SK-N-MC (cell line): ENCODE data around the gene JAZF1.
"Not testable (repeated sequence)": the region's sequence is repeated elsewhere in the genome, so short reads cannot be mapped to it uniquely, and the experiment has no call there.

Experiments used
- DNase-seq: peaks from one replicate; pipeline ENCODE4 v3.0.0-alpha.2; 2011; ENCODE audit warnings: low read depth, low spot score
- H3K27ac ChIP-seq: fragments of 200-600 bp; sonication (generic); 2 replicates; pipeline ENCODE4 v1.5.1; 2016; ENCODE audit warnings: mixed run types
- H3K36me3 ChIP-seq: fragments of 200-600 bp; sonication (generic); 2 replicates; pipeline ENCODE4 v1.6.1; 2017; ENCODE audit warnings: antibody characterized with exemption, low read length, mixed read lengths; ENCODE audit not compliant: insufficient read depth
- H3K4me3 ChIP-seq: fragments of 200-600 bp; sonication (generic); 2 replicates; pipeline ENCODE4 v1.5.1; 2016
- H3K9ac ChIP-seq: fragments of 200-600 bp; sonication (generic); 2 replicates; pipeline ENCODE4 v1.8.0; 2017; ENCODE audit warnings: mixed run types, mixed read lengths; ENCODE audit not compliant: insufficient read length
- H3K9me3 ChIP-seq: fragments of 200-600 bp; sonication (generic); 2 replicates; pipeline ENCODE4 v1.6.1; 2017; ENCODE audit warnings: low read depth, mild to moderate bottlenecking, antibody characterized with exemption, low read length, moderate library complexity, mixed read lengths
- EZH2 ChIP-seq: fragments of 200-600 bp; sonication (generic); IDR thresholded peaks from one replicate; pipeline ENCODE4 v1.6.1; 2017; ENCODE audit warnings: antibody characterized with exemption
- FOXP2 ChIP-seq: optimal IDR thresholded peaks from 2 replicates; pipeline ENCODE3; 2011; ENCODE audit warnings: mild to moderate bottlenecking, moderate library complexity; ENCODE audit not compliant: insufficient read depth; ENCODE audit errors: extremely low read length, control extremely low read depth
- POLR2AphosphoS5 ChIP-seq: IDR thresholded peaks from 2 replicates; pipeline ENCODE4 v1.6.1; 2012; ENCODE audit warnings: mild to moderate bottlenecking, low read depth, low read length, borderline replicate concordance

The JAZF1 gene

DNA sequence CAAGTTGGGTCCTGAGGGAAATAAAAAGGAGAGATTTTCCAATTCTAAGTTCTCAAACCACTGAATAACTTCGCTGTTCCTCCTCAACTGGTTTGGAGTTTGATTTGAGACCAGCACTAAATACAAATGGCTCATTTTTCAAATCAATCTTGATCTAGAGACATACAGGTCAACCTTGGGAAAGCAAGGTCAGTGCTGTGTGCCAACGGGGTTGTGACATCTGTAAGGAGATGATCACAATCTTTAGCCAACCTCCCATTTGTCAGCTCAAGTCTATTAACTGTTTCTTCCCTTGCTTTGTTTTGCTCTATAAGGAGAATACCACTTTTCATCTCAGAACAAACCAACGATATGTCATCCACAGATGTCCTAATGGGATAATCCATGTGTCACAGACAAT lies 309.5 kb downstream of the JAZF1 start:
- Histone ChIP-seq H3K4me3 (no peak overlapping the region), H3K9ac (no peak overlapping the region), H3K27ac (no peak overlapping the region), H3K9me3 (no peaks in the 10 kb centered on the region), H3K36me3 (no peaks in the 10 kb centered on the region)
- DNase-seq: no peak
- no peak for TF ChIP-seq FOXP2
- no peak for TF ChIP-seq EZH2

DNA sequence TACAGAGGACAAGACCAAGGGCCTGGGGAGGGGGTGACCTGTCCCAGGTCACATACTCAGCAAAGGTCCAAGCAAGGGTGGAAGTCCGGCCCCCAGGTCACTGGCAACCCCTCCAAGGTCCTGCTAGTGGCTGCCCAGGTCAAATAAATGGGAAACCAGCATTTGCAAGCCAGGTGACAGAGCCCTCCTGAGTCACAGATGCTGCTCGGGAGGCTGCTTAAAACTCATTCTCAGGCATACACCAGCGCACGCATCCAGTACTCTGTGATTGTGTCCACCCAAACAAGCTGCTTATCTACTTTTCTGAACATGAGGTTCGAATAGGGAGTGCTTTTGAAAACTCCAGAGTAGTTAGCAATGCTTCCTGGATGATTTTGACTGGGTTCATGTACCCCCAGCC lies 310.0 kb downstream of the JAZF1 start:
- Histone ChIP-seq H3K36me3 (no peaks in the 10 kb centered on the region), H3K27ac (no peak overlapping the region), H3K9me3 (no peaks in the 10 kb centered on the region), H3K9ac (no peak overlapping the region), H3K4me3 (no peak overlapping the region)
- DNase-seq: no peak
- TF ChIP-seq FOXP2 (no peak), POLR2AphosphoS5 (no peak), EZH2 (no peak)

DNA sequence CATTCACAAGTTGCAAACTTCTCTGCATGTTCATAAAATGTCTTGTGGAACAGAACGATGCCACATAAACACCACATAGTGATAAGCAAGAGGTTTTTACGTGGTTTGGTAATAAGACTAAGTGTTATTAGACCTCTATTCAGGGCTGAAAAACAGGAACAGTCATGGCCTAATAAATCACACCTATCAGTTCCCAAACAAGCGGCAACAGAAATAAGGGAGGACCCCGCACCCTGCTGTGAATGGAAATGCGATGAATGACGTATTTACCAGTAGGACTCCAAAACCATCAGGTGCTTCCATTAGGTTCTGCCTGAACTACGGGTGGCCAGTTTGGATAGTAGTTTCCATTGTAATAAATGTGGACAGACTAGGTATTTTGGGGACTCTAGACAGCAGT lies 311.5 kb downstream of the JAZF1 start:
- no peak overlapping the region for H3K4me3 ChIP-seq
- no peak overlapping the region for H3K9ac ChIP-seq
- TF ChIP-seq POLR2AphosphoS5: no peak
- TF ChIP-seq EZH2: no peak
- no peak for TF ChIP-seq FOXP2
- no peak for DNase-seq
- H3K27ac ChIP-seq: no peak overlapping the region
- no peaks in the 10 kb centered on the region for H3K9me3 ChIP-seq
- no peaks in the 10 kb centered on the region for H3K36me3 ChIP-seq

DNA sequence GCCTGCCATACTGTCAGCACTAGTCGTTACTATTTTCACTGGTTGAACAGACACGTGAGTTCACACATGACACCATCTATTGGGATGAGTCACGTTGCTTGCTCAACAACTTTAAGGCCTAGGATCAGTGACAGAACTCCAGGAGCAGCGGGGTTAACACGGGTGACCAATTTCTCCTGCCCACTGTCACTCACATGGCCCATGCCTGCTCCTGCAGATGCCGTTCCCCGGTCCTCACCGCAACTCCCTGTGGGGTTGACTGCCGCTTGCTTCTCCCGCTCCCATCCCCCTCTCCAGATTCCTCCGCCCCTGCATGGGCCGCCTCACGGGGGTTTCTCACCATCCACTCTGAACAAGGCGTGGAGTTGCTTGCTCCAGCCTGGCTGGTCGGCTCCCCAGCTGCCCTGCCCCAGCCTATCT lies 312.5 kb downstream of the JAZF1 start:
- H3K4me3 ChIP-seq: no peak overlapping the region
- no peaks in the 10 kb centered on the region for H3K9me3 ChIP-seq
- no peaks in the 10 kb centered on the region for H3K36me3 ChIP-seq
- DNase-seq: no peak
- no peak overlapping the region for H3K27ac ChIP-seq
- H3K9ac ChIP-seq: no peak overlapping the region
- TF ChIP-seq FOXP2 (no peak), POLR2AphosphoS5 (no peak), EZH2 (no peak)

DNA sequence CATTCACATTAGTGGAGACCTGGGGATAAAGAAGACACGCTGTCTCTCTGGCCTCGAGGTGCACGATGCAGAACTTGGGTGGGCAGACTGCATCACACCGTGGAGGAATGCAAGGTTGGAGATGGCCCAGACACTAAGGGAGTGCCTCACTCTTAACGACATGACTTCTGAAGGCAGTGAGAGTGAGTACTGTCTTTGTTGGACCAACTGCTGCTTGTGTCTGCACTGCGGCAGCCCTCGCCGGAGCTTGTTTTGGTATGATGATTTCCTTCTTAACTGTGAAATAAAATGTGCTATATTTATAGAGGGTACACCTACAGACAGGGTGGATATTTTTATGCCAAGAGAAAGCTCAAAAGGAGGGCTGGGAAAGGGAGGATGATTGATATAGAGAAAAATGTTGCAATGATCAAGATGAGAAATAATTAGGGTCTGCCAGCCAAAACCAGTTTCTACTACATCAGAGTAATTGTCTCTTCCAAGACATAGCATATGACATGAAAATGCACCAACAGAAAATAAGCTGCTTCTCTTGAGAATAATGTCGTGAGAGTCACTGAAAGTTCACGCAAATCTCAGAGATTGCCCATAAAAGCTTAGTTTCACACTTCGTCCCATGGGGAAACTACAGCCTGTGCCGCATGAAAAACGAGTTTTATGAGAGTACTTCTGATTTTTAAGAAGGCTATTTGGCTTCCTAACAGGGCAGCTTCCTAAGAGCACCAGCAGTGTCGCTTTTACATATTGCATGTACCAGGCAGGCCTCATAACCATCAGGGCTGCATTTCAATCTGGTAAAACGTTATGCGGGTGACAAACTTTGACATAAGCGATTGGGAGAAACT lies 313.5 kb downstream of the JAZF1 start:
- no peak overlapping the region for H3K9ac ChIP-seq
- no peaks in the 10 kb centered on the region for H3K36me3 ChIP-seq
- no peaks in the 10 kb centered on the region for H3K9me3 ChIP-seq
- H3K4me3 ChIP-seq: no peak overlapping the region
- no peak for DNase-seq
- TF ChIP-seq FOXP2: no peak
- no peak for TF ChIP-seq POLR2AphosphoS5
- no peak for TF ChIP-seq EZH2
- H3K27ac ChIP-seq: no peak overlapping the region

DNA sequence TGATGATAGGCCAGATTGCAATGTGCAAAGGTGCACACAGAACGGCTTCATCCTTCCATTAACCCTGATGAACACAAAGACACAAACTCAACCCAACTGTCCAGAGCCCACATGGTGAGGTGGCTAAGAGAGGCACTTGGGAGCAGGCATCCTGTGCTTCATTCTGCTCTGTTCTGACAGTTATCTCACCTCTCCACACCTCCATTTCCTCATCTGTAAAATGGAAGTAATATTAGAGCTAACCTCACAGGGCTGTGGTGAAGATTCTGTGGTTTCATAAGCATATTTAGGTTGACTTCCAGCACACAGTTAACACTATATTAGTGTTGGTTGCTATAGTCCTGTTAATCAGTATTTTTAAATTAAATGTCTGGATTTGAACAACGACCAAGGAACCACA lies 314.3 kb downstream of the JAZF1 start:
- H3K9ac ChIP-seq: no peak overlapping the region
- H3K9me3 ChIP-seq: no peaks in the 10 kb centered on the region
- DNase-seq: no peak
- no peak overlapping the region for H3K4me3 ChIP-seq
- no peaks in the 10 kb centered on the region for H3K36me3 ChIP-seq
- TF ChIP-seq FOXP2 (no peak), EZH2 (no peak), POLR2AphosphoS5 (no peak)
- no peak overlapping the region for H3K27ac ChIP-seq

DNA sequence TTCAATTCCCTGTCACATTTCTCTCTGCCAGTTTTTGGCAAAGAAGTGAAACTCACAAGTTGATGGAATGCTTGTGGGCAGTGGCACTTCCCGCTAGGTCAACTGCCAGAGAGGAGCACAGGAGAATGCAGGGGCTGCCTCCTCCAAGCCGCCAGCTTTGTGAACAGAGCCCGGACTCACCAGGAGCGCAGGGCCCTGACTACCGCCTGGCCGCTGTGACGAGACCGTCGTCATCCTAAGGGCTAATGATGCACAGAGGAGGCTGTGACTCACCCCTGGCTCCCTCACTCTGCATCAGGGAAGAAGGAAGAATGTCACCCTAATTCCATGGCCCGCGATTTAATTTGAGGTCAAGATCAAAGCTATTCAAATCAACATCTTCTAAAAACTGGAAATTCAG lies 316.7 kb downstream of the JAZF1 start:
- Histone ChIP-seq H3K4me3 (no peak overlapping the region), H3K36me3 (no peaks in the 10 kb centered on the region), H3K9me3 (no peaks in the 10 kb centered on the region), H3K27ac (no peak overlapping the region), H3K9ac (no peak overlapping the region)
- no peak for DNase-seq
- no peak for TF ChIP-seq EZH2
- TF ChIP-seq FOXP2: no peak
- TF ChIP-seq POLR2AphosphoS5: no peak

DNA sequence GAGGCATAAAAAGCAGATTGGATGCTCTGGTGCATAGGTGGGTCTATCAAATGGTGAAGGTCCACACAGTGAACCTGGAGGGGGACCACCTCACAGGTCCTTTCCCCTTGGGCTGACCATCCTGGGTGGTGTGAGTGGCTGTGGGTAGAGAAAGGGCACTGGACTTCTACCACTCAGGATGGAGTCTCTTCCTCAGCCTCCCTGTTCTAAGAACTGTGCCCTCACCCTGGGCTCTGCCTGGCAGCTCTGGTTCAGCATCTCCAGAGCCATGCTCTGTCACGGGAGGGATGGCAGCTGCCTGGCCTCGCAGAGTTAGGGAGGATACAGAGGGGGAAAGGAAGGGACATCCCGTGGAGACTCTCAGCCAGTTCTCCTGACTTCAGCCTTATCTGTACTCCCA lies 318.8 kb downstream of the JAZF1 start:
- DNase-seq: no peak
- no peak for TF ChIP-seq POLR2AphosphoS5
- TF ChIP-seq FOXP2: no peak
- TF ChIP-seq EZH2: no peak
- H3K4me3 ChIP-seq: no peak overlapping the region

DNA sequence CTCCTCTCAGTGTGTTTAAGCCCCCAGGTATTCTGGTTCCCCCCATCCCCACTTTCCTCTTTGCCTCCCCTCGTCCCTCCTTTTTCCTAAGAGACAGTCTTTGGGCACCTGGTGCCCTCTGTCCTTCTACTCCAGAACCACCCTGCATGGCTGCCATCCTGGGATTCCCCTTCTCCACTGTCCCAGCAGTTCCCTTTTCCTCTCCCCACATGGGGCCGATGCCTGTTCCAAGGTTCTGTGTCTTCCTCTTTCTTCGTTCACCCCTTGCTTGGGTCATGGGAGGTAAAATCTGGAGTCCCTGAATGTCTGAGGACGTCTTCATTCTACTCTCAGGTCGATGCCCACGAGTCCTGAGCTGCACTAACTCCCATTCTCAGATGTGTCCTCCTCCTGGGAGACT lies 319.8 kb downstream of the JAZF1 start:
- no peaks in the 10 kb centered on the region for H3K36me3 ChIP-seq
- no peak for TF ChIP-seq FOXP2
- TF ChIP-seq EZH2: no peak
- TF ChIP-seq POLR2AphosphoS5: no peak
- no peak overlapping the region for H3K9ac ChIP-seq

More for the DNA sequence above, 318.8 kb downstream of the JAZF1 start:
- H3K27ac ChIP-seq: no peak overlapping the region
- H3K9ac ChIP-seq: no peak overlapping the region
- no peaks in the 10 kb centered on the region for H3K36me3 ChIP-seq
- no peaks in the 10 kb centered on the region for H3K9me3 ChIP-seq

DNA sequence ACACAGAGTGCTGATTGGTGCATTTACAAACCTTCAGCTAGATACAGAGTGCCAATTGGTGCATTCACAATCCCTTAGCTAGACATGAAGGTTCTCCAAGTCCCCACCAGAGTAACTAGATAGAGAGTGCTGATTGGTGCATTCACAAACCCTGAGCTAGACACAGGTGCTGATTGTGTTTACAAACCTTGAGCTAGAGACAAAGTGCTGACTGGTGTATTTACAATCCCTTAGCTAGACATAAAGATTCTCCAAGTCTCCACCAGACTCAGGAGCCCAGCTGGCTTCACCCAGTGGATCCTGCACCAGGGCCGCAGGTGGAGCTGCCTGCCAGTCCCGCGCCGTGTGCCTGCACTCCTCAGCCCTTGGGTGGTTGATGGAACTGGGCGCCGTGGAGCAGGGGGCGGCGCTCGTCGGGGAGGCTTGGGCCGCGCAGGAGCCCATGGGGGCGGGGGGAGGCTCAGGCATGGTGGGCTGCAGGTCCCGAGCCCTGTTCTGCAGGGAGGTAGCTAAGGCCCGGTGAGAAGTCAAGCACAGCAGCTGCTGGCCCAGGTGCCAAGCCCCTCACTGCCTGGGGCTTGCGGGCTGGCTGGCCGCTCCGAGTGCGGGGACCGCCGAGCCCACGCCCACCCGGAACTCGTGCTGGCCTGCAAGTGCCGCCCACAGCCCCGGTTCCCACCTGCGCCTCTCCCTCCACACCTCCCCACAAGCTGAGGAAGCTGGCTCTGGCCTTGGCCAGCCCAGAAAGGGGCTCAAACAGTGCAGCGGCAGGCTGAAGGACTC lies 323.7 kb downstream of the JAZF1 start:
- not testable (repeated sequence) for H3K36me3 ChIP-seq, H3K9ac ChIP-seq, DNase-seq, H3K9me3 ChIP-seq, H3K27ac ChIP-seq, H3K4me3 ChIP-seq

More for the DNA sequence above, 319.8 kb downstream of the JAZF1 start:
- Histone ChIP-seq H3K9me3 (no peaks in the 10 kb centered on the region), H3K4me3 (no peak overlapping the region), H3K27ac (no peak overlapping the region)
- DNase-seq: no peak
